ENCODE data around the gene LRRC56.

- TF ChIP-seq POLR2A (IDR thresholded peaks at IDR 0.05): no peak
- no peak for TF ChIP-seq CTCF (IDR thresholded peaks at IDR 0.05)
Measured at GRCh38 chr11:592501-592900, 55.2 kb downstream of the LRRC56 start.

Measured in lower leg skin (tissue), 3 donors.